ENCODE measurements around the gene EXD3. TPM values are rescaled to one million over a fixed set of nuclear protein-coding genes. Genes with fewer than 3 reads are reported as not detected.
A peak's percentile ranks its signal among the peaks of the same experiment; 100 is the strongest.

EXD3 gene
- total and polyA plus RNA-seq, 9 of the 15 experiments (the other 6 are each of a cell fraction or from before 2014, with no cell fraction given), result 0.29 to 12.5 (median 3.9) TPM

GRCh38 chr9:137295849-137296669 lies 126.9 kb downstream of the EXD3 start:
- in situ Hi-C loops (cut with MboI), result no loop called here
- no peaks in the 10 kb centered on the region for H3K27me3 ChIP-seq (ENCODE audit: control insufficient read depth in 2 of 2, insufficient read depth in 2 of 2, low read length in 2 of 2)
- ChIA-PET CTCF (ENCODE audit: low intra/inter-chr PET ratio) (interaction anchor here (1.0 to 1.7 kb wide), 4 partner anchors 18 to 149 kb away, joined by 3 to 8 read pairs (median 4); partner anchors contain the start of gene TOR4A), POLR2A (interaction anchor here (0.9 to 2.3 kb wide), 3 partner anchors 9 to 127 kb away, joined by 3 to 12 read pairs (median 4); partner anchors contain the start of genes EXD3, NOXA1 and TOR4A)
- no TSS peak for BruUV-seq (replicated peaks)
- intact Hi-C loops (cut with micrococcal nuclease), result no loop called here
- peak; percentile 12; the same call in 2 of the 3 replicates for ATAC-seq
- peaks cover 8% of the 10 kb centered on the region; the same call in 1 of the 3 replicates for H3K36me3 ChIP-seq (ENCODE audit: control insufficient read depth, insufficient read depth, low read length)
- DNase-seq (ENCODE audit: extremely low read depth in 1 of 4, low spot score in 3 of 4), result peak; percentile 34 to 76 (median 68)
- H3K9me3 ChIP-seq (replicated peaks; ENCODE audit: control insufficient read depth, insufficient read depth, low read depth, low read length), result 0 out of 2 replicates have a peak, but pooled peaks cover 1% of the 10 kb centered on the region
- peak overlapping the region; percentile 55 for H3K4me3 ChIP-seq
- H3K9ac ChIP-seq (ENCODE audit: insufficient read depth in 1 of 2, low read depth in 2 of 2, low read length in 2 of 2), result peak overlapping the region; percentile 56 to 87
- H3K4me2 ChIP-seq (ENCODE audit: insufficient read depth, low read length), result peak overlapping the region; percentile 60
- H3K79me2 ChIP-seq (ENCODE audit: control insufficient read depth, insufficient read depth, low read length), result peaks cover 21% of the 10 kb centered on the region
- H3K4me1 ChIP-seq (replicated peaks in 1 of 2; ENCODE audit: control insufficient read depth in 2 of 2, insufficient read depth in 2 of 2, low read length in 2 of 2), result peaks cover 21 to 59% of the 10 kb centered on the region in 2 experiments
- H3K9me1 ChIP-seq (ENCODE audit: control insufficient read depth, insufficient read depth, low read length), result no peaks in the 10 kb centered on the region
- FAIRE-seq, result no peak
- peak overlapping the region; percentile 62; the same call in 1 of the 3 replicates for H3K27ac ChIP-seq (ENCODE audit: extremely low read depth, low read depth, low read length)
- 28% methylated on average over 19 of the region's 78 CpGs for WGBS (ENCODE audit: insufficient coverage, low coverage, missing lambda C conversion rate)
- H4K20me1 ChIP-seq (replicated peaks; ENCODE audit: control insufficient read depth, insufficient read depth, low read length), result peaks cover 10% of the 10 kb centered on the region
- H2AFZ ChIP-seq (ENCODE audit: low read depth, low read length), result peak overlapping the region; percentile 68
- no peak for TF ChIP-seq PBX2 (CRISPR knock-in tag; IDR thresholded peaks at IDR 0.05; ENCODE audit: low read depth)
- no peak for TF ChIP-seq PBX2 (tag; conservative IDR thresholded peaks at IDR 0.05; ENCODE audit: low read depth)
- TF ChIP-seq ZNF589 (CRISPR knock-in tag; IDR thresholded peaks at IDR 0.05; ENCODE audit: low read depth), result no peak
- TF ChIP-seq KAT8 (IDR thresholded peaks at IDR 0.05; ENCODE audit: low read depth), result no peak
- peak; percentile 12; the same call in 1 of the 2 replicates for TF ChIP-seq GABPA (tag; conservative IDR thresholded peaks at IDR 0.05; ENCODE audit: low read depth)
- TF ChIP-seq POLR2AphosphoS2 (IDR thresholded peaks at IDR 0.05; ENCODE audit: low read length), result no peak
- no peak for TF ChIP-seq TAF15 (IDR thresholded peaks at IDR 0.05; ENCODE audit: low read depth, low read length)
- TF ChIP-seq CHAMP1 (IDR thresholded peaks at IDR 0.05), result no peak
- TF ChIP-seq, protein P1, sequence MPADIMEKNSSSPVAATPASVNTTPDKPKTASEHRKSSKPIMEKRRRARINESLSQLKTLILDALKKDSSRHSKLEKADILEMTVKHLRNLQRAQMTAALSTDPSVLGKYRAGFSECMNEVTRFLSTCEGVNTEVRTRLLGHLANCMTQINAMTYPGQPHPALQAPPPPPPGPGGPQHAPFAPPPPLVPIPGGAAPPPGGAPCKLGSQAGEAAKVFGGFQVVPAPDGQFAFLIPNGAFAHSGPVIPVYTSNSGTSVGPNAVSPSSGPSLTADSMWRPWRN (IDR thresholded peaks at IDR 0.05; ENCODE audit: low read depth), result no peak
- TF ChIP-seq ZNF23 (CRISPR knock-in tag; IDR thresholded peaks at IDR 0.05), result no peak
- TF ChIP-seq ZBTB17 (CRISPR knock-in tag; IDR thresholded peaks at IDR 0.05), result no peak
- TF ChIP-seq MCM3 (IDR thresholded peaks at IDR 0.05), result no peak
- TF ChIP-seq EGR1 (conservative IDR thresholded peaks at IDR 0.05), result peak; percentile 75
- no peak for TF ChIP-seq GTF2A2 (tag; IDR thresholded peaks at IDR 0.05)
- TF ChIP-seq NFE2 (IDR thresholded peaks at IDR 0.05; ENCODE audit: low read depth), result no peak
- no peak for TF ChIP-seq BACH1 (tag; IDR thresholded peaks at IDR 0.05)
